Prostate gland (tissue), 2 donors: ENCODE results near the gene NDUFS1.

Experiments
- CTCF ChIP-seq, 4 experiments: fragments of 200-600 bp in 2 of 4; fragments of 450-650 bp in 2 of 4; sonication (generic) in 2 of 4; IDR thresholded peaks; 1 replicate in 3 of 4; 2 replicates in 1 of 4; pipeline ENCODE4 v1.5.1; 2016 to 2019; ENCODE audit warnings: antibody characterized with exemption in 4 of 4, mild to moderate bottlenecking in 2 of 4, moderate library complexity in 2 of 4
- POLR2AphosphoS5 ChIP-seq: sonication (generic); formaldehyde crosslinking; IDR thresholded peaks from one replicate; pipeline ENCODE4 v1.6.1; 2017; ENCODE audit warnings: antibody characterized with exemption

- TF ChIP-seq POLR2AphosphoS5 (no peak), CTCF (IDR thresholded peaks at IDR 0.05) (no peak)
Observed at GRCh38 chr2:206176121-206176520, 16.9 kb upstream of the NDUFS1 start.
